Measurements from ENCODE around the gene CTRL.

CTRL gene

GRCh38 chr16:67885976-67886375 lies 45.7 kb downstream of the CTRL start:
- no peak for DNase-seq

- DNase-seq = no peak
Observed at GRCh38 chr16:67885545-67885944, 46.1 kb downstream of the CTRL start.

GRCh38 chr16:67884684-67885083 lies 47.0 kb downstream of the CTRL start, which contains the start of gene NRN1L:
TSS of gene NRN1L (plus strand) at chr16:67884885. CDS start at chr16:67884904, 19 bp downstream.
- DNase-seq = peak; percentile 91

GRCh38 chr16:67883872-67884261 lies 47.8 kb downstream of the CTRL start:
- peak; percentile 21 for DNase-seq

GRCh38 chr16:67883146-67883871 lies 48.4 kb downstream of the CTRL start:
- DNase-seq = no peak

- no peak for DNase-seq
Observed at GRCh38 chr16:67882374-67883145, 49.1 kb downstream of the CTRL start.

- DNase-seq = no peak
Observed at GRCh38 chr16:67881621-67882161, 50.0 kb downstream of the CTRL start.

- DNase-seq = no peak
Observed at GRCh38 chr16:67880584-67880983, 51.1 kb downstream of the CTRL start.

DNA sequence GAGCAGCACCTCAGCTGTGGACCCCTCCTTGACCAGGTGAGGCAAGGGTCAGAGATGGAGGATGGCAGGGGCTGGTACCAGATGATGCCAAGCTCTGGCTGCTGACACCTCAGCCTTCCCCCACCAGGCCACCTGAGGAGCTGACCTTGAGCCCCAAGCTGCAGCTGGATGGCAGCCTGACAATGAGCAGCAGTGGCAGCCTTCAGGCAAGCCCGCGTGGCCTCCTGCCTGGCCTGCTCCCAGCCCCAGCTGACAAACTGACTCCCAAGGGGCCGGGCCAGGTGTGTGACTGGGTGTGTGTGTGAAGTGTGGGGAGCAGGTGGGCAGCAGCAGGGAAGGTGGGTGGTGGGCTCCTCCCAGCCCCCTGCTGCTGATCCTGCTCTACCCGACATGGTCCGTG lies 51.7 kb downstream of the CTRL start:
- DNase-seq = no peak
